ENCODE measurements around the gene ARF1. TPM values are rescaled to one million over a fixed set of nuclear protein-coding genes. Genes with fewer than 3 reads are reported as not detected.

Gene ARF1
- total RNA-seq, 4 donors from 2014 or later, result 378 to 457 (median 410) TPM

DNA sequence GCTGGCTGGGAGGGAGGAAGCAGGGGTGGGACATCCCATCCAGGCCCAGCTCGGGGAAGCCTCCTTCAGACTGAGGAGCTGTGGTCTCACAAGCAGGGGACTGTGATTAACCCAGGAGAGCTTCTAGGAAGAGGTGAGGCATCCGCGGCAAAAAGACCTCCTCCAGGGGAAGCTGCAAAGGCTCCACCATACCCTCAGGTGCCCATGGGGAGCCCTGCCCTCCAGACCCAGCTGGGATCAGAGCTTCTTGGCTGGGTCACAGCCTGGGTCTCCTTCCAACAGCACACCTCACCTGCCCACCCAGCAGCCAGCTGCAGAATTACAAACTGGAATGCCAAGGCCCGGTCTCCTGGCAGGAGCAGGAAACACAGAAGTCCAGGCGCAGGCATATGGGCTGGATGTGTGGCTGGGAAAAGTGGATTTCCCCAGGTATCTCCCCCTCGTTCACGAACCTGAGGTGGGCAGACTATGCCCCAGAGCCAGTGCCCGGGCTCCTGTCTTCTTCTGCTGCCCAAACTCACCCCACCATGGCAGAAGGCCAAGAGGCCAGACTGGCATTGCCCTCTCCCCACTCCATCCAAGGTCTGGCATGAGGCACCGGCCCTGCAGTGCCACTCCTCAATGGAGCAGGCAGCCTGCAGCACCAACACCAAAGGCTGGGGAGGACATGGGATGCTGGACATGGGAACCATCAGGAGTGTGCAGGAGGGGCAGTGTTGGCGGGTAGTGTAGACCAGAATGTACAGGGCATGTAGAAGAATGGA lies 15.4 kb upstream of the ARF1 start:
- Histone ChIP-seq H3K9me3 (no peaks in the 10 kb centered on the region), H3K36me3 (no peaks in the 10 kb centered on the region), H3K4me3 (replicated peaks in 1 of 3) (no peak overlapping the region), H3K27ac (no peak overlapping the region), H3K4me1 (no peaks in the 10 kb centered on the region), H3K27me3 (no peaks in the 10 kb centered on the region)
- WGBS, 2 donors, result 61 to 67% methylated on average over 7 to 8 of the region's 10 CpGs
- no peak for TF ChIP-seq CTCF (IDR thresholded peaks at IDR 0.05)
- no peak for TF ChIP-seq POLR2A (IDR thresholded peaks at IDR 0.05)
- no peak for DNase-seq
- intact Hi-C loops (cut with DNase I), result no loop called here

- Histone ChIP-seq H3K4me3 (replicated peaks in 1 of 3) (no peak overlapping the region), H3K27me3 (no peaks in the 10 kb centered on the region), H3K27ac (no peak overlapping the region), H3K36me3 (no peaks in the 10 kb centered on the region), H3K4me1 (no peaks in the 10 kb centered on the region), H3K9me3 (no peaks in the 10 kb centered on the region)
- WGBS, 2 donors, result 62 to 73% methylated on average over 7 of the region's 7 CpGs
- intact Hi-C loops (cut with DNase I), result no loop called here
- TF ChIP-seq CTCF (IDR thresholded peaks at IDR 0.05) (no peak), POLR2A (IDR thresholded peaks at IDR 0.05) (no peak)
- no peak for DNase-seq
These were observed 14.1 kb upstream of the ARF1 start for GRCh38 chr1:228068359-228068758.

DNA sequence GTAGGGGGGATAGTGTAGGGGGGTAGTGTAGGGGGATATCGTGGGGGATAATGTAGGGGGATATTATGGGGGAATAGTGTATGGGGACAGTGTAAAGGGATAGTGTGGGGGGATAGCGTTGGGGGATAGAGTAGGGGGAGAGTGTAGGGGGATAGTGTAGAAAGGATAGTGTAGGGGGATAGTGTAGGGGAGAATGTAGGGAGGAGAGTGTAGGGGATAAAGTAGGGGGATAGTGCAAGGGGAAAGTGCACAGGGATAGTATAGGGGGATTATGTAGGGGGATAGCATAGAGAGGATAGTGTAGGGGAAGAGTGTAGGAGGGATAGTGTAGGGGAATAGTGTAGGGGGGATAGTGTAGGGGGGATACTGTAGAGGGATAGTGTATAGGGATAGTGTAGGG lies 12.3 kb upstream of the ARF1 start:
- DNase-seq, result no peak
- TF ChIP-seq POLR2A (IDR thresholded peaks at IDR 0.05) (no peak), CTCF (IDR thresholded peaks at IDR 0.05) (no peak)
- intact Hi-C loops (cut with DNase I), result no loop called here
- Histone ChIP-seq H3K4me3 (replicated peaks in 1 of 3) (no peak overlapping the region), H3K9me3 (no peaks in the 10 kb centered on the region), H3K27me3 (no peaks in the 10 kb centered on the region), H3K4me1 (peaks cover 0 to 3% of the 10 kb centered on the region in 2 donors), H3K36me3 (no peaks in the 10 kb centered on the region), H3K27ac (no peak overlapping the region)
- WGBS, 2 donors, result 55 to 60% methylated on average over 2 of the region's 2 CpGs

- Histone ChIP-seq H3K27ac (no peak overlapping the region), H3K9me3 (no peaks in the 10 kb centered on the region), H3K36me3 (no peaks in the 10 kb centered on the region), H3K4me3 (replicated peaks in 1 of 3) (no peak overlapping the region), H3K27me3 (no peaks in the 10 kb centered on the region), H3K4me1 (peaks cover 0 to 3% of the 10 kb centered on the region in 2 donors)
- TF ChIP-seq CTCF (IDR thresholded peaks at IDR 0.05) (no peak), POLR2A (IDR thresholded peaks at IDR 0.05) (no peak)
- intact Hi-C loops (cut with DNase I), result no loop called here
- WGBS, 2 donors, result 48 to 65% methylated on average over 3 of the region's 3 CpGs
- no peak for DNase-seq
These were observed 11.7 kb upstream of the ARF1 start for GRCh38 chr1:228070851-228071250.

- Histone ChIP-seq H3K9me3 (no peaks in the 10 kb centered on the region), H3K36me3 (no peaks in the 10 kb centered on the region), H3K4me1 (peaks cover 0 to 3% of the 10 kb centered on the region in 2 donors), H3K27ac (no peak overlapping the region), H3K27me3 (no peaks in the 10 kb centered on the region), H3K4me3 (replicated peaks in 1 of 3) (no peak overlapping the region)
- TF ChIP-seq CTCF (IDR thresholded peaks at IDR 0.05), result no peak
- no peak for DNase-seq
- 55 to 56% methylated on average over 6 to 7 of the region's 7 CpGs for WGBS, 2 donors
- intact Hi-C loops (cut with DNase I), result no loop called here
These were observed 10.5 kb upstream of the ARF1 start for GRCh38 chr1:228071839-228072657.
